Measurements from ENCODE around the gene SUPT4H1.
"Not testable (repeated sequence)": the region's sequence is repeated elsewhere in the genome, so short reads cannot be mapped to it uniquely, and the experiment has no call there.

SUPT4H1 gene

DNA sequence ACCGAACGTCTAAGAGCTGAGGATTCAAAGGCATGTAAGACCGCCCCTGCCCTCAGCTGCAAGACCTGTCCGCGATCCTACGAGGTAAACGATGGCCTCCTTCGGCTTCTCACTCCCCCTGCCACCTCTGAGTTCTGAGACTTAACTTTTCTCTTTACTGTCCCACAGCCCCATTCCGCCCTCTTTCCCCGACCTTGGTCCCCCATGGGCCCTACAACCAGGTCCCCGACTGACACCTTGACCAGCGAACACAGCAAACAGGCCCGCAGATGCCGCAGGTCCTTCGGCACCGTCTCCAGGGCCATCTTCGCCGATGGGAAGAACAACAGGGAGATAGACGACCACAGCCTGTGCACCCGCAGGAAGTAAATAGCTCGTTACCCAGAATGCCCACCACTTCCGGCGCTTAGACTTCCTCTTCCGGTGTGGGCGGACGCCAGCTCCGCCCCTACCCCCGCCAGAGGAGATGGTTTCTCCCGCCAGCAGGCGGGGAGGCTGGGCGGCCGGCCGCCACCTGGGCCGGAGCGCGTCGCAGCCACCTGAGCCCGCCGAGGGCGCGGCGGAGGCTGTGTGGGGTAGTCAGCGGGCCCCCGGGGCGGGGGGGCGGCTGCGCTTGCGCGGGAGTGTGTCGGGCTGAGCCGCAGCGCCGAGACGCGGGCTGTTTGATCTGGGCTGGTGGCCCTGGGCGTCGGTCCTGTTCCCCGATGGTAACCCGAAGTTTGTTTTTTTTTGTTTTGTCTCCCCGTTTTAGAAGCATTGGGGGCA, at the start of gene SUPT4H1:
SUPT4H1 (minus strand) TSS at position 371 of the 765 bp plus-strand sequence; CDS start at position 305, 66 bp downstream.
- peak; percentile 95 for ATAC-seq
- peak; percentile 91 for DNase-seq

- DNase-seq = no peak
Measured at GRCh38 chr17:58401287-58401686, 49.3 kb upstream of the SUPT4H1 start.

GRCh38 chr17:58400826-58401225, 48.8 kb upstream of the SUPT4H1 start:
- ATAC-seq = no peak
- no peak for DNase-seq

More at GRCh38 chr17:58401287-58401686, 49.3 kb upstream of the SUPT4H1 start:
- ATAC-seq = no peak

GRCh38 chr17:58399974-58400373, 48.0 kb upstream of the SUPT4H1 start:
- ATAC-seq = peak; percentile 75

DNA sequence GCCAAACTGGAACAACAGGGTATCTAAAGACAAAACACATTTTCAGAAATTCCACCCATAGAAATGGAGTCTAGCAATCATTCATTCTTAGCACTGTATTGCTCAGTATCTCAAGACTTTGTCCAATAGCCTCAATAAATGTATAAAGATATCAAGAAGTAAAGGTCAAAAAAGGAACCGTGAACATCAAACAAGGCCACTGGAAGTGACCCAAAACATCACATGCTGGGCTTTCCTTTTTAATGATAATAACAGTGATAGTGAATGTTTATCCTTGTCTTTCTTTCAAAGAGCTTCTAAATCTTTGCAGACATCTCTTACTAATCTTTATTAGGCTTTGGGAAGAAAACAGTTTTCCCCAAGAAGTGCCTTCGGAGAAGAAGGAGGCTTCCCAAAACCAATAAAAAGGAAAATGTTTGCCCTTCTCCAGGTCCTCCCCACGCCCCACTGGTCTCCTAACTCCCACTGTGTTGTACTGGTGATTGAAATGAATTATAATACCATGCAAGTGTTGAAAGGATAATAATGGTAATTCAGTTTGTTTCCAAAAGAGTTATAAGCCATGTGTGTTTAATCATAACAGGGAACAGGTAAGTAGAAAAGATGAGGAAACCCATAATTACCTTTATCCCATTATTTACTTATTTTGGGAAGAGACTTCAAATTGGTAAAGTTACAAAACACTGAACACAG, 46.7 kb upstream of the SUPT4H1 start:
- DNase-seq = no peak
- no peak for ATAC-seq

More at GRCh38 chr17:58399974-58400373, 48.0 kb upstream of the SUPT4H1 start:
- no peak for DNase-seq

- not testable (repeated sequence) for DNase-seq, ATAC-seq
Measured at GRCh38 chr17:58397421-58397820, 45.4 kb upstream of the SUPT4H1 start.

DNA sequence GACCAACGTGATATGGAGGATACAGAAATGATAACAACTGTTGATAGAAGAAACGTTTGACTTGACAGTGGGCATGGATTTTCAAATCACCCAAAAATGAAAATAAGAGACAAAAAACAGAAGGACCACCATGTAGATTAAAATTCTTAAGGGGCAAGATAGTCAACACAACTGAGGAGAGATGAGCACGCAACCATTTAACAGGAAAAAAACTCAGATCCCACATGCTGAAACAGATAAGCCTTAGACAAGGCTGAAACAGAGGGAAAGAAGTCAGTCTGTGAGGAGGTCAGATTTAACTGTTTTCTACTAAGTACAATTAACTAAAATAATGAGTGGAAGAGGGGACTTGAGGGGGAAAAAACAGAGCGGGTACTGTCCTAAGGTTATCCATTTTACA, 44.2 kb upstream of the SUPT4H1 start:
- no peak for DNase-seq

DNA sequence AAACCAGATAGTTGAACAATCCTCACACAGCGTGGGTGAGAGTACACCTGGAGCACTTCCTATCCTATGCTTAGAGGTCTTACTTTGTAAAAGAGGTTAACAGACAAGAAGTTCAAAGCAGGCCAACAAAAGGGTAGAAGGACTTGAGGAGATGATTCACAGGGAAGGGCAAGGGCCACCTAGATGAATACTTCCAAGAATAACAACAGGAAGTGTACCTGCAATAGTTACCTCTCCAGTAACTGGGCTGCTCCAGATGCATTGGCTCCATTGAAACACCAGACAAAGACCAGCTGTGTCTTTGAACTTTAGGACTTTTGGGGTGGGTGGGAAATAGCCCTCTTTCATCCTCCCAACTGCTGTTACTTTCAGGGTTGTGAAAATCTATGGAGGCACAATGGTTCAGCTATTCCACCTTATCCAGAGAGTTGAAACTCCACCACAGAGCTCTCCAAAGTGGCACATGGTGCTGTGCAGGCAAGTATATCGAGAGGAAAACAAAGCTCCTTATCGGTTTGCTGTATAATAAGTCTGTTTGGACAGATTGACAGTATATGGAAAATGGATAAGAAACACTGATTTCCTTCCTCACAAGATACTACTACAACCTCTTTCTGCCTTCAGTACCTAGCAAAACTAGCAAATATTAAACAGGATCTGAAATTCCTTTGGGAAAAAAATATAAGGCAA, 42.7 kb upstream of the SUPT4H1 start:
- ATAC-seq = no peak
- DNase-seq = no peak

More for the DNA sequence above, 44.2 kb upstream of the SUPT4H1 start:
- no peak for ATAC-seq

GRCh38 chr17:58391302-58391984, 39.4 kb upstream of the SUPT4H1 start:
- ATAC-seq (no peak), DNase-seq (no peak)

- ATAC-seq (no peak), DNase-seq (no peak)
Measured at GRCh38 chr17:58390884-58391283, 38.9 kb upstream of the SUPT4H1 start.

DNA sequence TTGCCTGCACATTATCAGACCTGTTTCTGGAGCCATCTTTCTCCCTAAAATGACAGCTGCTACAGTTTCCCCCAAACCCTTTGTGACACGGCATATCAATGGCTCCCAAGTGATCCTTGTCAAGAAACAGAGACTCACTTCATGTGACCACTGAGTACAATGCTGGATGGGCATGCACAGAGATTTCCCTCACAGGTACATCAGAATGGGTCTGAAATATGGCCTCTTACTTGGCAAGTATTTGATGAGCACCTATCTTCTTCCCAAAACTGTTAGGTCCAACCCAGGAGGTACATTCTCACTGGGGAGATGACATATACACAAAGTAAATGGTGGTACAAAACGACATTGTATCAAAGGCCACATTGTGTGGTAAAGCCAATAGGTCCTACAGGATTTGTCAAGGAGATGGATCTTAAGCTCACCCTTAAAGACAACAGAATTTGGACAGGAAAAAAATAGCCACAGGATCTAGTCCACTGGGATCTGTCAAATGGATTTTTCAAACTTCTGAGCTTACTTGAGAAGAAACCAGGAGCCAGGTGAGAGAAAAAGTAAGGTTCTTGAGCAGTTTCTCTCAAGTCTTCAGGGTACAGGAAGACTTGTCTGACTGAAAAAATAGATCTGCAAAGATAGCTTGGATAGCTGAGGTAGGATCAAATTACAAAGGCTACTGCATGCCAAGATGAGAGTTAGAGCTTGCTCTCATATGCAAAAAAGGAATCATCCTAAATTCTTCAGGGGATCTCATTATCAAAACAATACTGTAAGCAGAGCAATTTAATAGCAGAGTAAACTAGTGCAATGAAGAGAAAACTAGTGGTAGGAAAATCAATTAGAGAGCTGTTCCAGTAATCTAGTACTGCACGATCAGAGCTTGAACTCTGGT, 36.5 kb upstream of the SUPT4H1 start:
- no peak for ATAC-seq
- DNase-seq = no peak

DNA sequence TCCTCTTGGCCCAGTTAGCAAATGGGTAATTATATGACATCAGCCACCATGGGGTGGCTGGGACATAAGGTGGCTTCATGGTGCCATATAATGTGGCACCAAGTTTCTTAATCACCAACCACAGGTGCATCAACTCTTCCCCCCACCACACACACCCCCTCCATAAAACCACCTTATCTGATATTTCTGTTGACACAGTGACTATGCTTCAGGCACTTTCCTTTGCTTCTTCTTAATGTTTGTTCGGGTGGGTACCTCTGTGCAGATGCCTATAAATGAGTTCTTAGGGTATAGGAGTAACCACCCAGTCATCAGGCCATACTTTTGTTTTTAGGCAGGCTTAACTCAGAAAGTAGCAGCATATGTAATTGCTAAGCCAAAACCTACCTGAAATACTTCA, 35.8 kb upstream of the SUPT4H1 start:
- peak; percentile 96 for ATAC-seq
- no peak for DNase-seq

GRCh38 chr17:58386708-58387107, 34.7 kb upstream of the SUPT4H1 start:
- DNase-seq (no peak), ATAC-seq (no peak)

DNA sequence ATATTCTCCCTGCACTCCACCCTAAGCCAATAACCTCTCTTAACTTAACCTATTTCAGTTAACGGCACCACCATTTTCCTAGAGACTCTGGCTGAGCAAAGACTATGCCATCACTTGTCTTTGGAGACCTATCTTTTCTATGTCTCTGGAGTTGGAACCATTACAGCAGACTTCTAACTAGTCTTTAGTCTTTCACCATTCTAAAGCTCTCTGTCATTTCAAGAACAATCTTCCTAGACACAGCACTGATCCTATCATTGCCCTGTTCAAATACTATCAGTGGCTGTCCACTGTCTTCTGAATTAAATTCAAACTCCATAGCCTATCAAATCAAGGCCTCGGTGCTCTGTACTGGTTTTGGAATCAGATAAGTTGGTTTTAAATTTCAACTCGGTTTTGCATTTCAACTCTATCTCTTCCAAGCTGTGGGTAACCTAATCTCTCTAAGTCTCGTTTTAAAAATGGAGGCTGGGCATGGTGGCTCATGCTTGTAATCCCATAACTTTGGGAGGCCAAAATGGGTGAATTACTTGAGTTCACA, 33.4 kb upstream of the SUPT4H1 start:
- no peak for DNase-seq
- no peak for ATAC-seq

- no peak for ATAC-seq
- DNase-seq = no peak
Measured at GRCh38 chr17:58384897-58385296, 32.9 kb upstream of the SUPT4H1 start.

DNA sequence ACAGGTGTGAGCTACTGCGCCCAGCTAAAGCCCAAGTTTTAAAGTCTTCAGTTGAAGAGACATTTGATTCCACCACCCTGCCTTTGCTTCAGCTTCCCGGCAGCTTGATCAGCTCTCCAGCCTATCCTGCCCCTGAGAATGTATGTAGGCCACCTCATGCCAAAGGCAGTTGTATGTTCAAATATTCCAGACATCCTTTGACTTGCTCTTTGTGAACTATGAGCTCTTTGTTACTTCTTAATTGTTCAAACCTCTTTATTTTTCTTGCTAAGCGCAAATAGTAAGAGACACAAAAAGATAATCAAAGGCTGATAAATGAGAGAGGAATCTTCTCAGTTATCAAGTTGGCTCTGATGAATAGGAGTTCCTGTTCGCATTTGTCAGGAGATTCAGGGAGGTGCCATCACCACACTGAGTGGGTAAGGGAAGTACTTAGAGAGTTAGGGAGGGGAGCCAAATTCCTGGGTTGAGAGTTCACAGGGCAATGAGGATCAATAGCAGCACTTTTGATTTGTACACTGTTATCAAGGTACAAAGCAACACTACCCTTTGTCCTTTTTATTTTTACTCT, 32.0 kb upstream of the SUPT4H1 start:
- no peak for ATAC-seq
- DNase-seq = no peak

- ATAC-seq (no peak), DNase-seq (no peak)
Measured at GRCh38 chr17:58382872-58383242, 30.9 kb upstream of the SUPT4H1 start.

- ATAC-seq (peak; percentile 79), DNase-seq (no peak)
Measured at GRCh38 chr17:58382108-58382871, 30.3 kb upstream of the SUPT4H1 start.

- no peak for ATAC-seq
Measured at GRCh38 chr17:58381124-58382035, 29.4 kb upstream of the SUPT4H1 start.

More at GRCh38 chr17:58381124-58382035, 29.4 kb upstream of the SUPT4H1 start:
- no peak for DNase-seq
